GM21360 (cell line): ENCODE data around the gene POLR3K.
A peak's percentile ranks its signal among the peaks of the same experiment; 100 is the strongest.

ENCODE experiments used
- ATAC-seq: cut with Tn5 transposase; IDR thresholded peaks from one replicate; pipeline ENCODE4 v1.9.1; 2021; ENCODE audit warnings: mild to moderate bottlenecking, moderate library complexity; ENCODE audit not compliant: unreplicated experiment

POLR3K gene

DNA sequence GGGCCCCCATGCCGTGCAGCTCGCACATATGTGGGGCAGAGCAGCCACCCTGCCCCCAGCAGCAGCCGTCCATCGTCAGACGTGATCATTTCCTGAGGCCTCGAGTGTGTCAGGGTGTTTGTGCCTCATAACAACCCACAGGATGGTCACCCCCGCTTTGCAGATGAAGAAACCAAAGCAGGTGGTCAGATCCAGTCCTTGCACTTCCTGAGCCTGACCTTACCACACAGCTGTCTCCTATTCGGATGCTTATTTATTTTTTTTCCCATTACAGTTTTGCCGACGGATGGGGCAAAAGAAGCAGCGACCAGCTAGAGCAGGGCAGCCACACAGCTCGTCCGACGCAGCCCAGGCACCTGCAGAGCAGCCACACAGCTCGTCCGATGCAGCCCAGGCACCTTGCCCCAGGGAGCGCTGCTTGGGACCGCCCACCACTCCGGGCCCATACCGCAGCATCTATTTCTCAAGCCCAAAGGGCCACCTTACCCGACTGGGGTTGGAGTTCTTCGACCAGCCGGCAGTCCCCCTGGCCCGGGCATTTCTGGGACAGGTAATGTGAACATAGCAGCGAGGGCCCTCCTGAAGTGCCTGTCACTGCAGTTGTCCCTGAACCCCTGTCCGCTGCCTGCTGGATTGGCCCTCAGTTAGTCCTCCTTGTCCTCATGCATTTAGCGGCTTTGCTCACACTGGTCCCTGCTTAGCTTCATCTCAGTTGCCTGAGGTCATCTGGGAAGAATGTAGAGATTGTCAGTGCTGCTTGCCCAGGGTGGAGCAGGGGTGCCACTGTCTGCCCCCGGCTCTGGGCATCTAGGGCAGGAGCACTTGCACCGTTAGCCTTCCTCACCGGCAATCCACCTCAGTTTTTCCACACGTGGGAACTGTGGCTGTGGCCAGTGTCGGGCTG is 26.0 kb upstream of the POLR3K start:
- no peak for ATAC-seq

DNA sequence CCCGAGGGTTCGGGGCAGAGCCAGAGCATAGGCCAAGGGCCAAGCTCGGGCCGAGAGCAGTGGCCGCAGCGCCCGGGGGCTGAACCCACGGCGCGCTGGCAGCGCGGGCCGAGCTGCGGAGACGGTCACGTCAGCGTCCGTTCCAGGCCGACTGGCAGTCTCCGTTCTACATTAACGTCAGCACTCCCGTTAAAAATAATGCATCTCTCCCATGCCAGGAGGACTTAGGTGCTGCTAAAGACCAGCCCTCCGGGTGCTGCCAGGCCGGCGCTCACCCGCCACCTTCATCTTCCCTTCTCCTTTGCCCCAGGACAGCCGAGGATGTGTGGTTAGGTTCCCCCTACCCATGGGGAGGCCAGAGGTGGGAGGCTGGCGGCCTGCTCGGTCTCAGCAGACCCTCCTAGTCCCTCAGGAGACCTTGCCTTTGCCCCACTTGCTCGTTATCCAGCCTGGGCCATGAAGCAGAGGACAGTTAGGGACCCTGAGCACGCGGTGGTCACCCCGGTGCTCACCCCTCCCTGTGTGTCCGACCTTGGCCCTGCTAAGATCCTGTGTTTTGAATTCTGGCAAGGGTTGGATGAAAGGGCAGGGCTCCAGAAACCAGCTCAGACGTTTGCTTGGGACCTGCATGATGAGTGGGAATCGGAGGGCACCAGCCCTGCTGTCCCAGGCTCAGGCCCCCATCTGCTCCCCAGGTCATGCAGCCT is 25.2 kb upstream of the POLR3K start:
- peak; percentile 4 for ATAC-seq

DNA sequence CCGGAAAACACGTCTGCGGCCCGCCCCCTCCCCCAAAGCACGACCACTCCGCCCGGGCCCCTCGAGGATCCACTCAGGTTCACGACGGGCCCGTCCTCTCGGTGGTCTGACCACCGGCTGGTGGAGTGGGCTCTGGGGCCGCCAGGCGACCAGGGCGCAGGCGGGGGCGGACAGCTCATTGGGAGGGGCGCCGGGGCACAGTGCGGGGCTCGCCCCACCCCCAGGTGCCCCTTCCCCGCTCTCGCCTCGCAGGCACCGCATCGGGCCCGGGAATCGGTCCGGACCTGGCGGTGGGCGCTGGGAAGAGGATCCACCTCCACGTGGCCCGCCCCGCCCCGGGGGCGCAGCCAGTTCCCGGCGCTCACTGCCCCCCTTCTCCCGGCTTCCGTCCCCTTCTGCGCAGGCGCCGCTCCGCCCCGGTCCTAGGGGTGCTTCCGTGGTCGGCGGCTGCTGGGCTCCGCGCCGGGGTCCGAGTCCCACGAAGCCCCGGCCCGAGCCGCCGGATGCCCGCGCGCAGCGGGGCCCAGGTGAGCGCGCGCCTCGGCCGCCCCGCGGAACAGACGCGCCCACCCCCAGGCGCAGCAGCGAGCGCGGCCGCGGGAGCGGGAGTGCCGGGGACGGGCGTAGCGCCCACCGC is 24.5 kb upstream of the POLR3K start, which contains the start of gene MPG:
TSS of gene MPG (plus strand) at position 419 of the 637 bp plus-strand sequence. CDS start at position 504, 85 bp downstream.
- ATAC-seq: peak; percentile 63

DNA sequence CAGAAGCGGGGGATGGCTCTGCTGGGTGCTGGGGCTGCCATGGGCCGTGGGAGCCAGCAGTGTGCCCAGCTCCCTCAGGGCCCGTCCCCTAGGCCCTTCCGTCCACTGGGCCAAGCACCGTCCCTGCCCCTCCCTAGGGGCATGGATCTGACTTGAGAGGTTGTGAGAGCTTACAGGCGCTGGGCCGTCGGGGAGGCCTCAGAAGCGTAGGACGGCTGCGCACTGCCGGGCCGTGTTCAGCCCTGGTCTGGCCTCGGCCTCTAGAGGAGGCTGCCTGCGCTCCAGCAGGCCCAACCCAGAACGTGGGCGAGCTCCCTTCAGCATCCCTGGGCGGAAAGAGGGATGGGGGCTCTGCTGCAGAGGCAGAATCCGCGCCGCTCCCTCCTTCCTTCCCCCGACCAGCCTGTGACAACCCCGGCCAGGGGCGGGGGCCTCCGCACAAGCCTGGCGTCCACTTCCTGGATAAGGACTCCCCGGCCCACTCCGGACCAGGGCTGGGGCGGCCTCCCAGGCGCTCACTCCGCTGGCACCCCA is 23.9 kb upstream of the POLR3K start:
- ATAC-seq: peak; percentile 23

DNA sequence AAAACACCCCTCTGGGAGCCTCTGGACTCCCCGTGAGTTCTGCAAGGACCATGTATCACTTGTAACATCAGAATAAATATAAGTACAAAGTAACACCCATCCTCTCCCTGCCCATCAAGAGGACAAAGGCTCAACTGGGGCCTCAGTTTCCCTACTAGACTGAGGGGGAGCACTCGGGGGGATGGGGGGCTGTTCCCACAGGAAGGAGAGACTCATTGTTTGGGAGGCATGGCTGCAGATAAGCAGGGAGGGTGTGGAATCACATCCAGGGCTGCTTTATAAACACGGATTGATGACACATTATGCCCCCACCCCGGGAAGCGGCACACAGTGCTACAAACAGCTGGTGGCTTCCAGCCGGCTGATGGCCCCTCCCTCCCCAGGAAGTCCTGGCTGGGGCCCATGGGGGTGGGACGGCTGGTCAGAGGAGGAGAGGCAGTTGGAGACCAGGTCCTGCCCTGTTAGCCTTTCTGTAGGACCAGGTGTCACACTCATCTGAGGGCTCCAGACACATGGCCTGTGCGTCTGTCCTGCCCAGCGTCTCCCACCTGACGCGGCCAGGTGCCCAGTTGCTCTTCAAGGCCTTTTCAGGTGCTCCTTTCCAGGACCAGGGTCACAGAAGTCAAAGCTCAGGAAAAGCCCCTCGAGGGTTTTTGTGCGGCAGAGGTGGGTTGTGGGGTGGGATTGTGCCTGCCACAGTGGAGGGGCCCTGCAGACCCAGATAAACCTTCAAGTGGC is 23.3 kb upstream of the POLR3K start:
- no peak for ATAC-seq

DNA sequence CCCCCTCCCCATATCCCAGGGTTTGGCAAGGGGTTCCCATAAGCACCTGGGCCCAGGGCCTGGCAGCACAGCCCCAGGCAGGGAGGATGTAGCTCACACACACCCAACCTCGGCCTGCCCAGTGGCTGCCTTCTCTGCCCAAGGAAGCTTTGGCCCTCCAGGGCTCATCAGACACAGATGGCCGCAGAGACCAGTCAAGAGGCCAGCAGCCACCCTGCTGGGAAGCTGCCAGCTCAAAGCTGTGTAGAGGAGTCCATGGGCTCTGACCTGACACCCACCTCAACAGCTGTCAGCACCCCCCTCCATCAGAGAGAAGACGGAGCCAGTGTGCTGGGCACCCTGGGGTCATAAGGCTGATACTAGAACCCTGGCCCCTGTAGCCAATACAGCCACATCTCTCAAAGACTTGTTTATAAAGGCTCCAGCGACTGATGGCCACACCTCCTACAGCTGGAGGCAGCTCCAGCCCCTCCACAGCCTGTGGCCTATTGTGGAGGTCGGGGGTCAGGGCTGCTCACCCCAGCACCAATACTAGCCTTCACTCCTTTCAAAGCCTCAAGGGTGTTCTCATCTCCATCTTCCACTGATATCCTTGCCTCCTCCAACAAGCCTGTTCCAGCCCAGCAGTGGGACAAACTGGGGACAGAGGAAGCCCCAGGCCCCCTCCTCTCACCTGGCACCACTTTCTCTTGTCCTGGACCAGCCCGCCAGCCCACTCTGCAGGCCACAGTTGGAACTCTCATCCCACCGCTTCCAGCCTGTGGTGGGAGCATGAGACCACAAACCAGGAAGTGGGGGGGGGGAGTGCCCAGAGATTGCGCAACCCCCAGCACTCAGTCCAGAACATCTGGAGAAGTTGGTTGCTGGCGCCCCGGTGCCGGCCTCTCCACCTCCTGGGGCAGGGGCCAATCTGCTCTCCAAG is 22.4 kb upstream of the POLR3K start:
- ATAC-seq: no peak

DNA sequence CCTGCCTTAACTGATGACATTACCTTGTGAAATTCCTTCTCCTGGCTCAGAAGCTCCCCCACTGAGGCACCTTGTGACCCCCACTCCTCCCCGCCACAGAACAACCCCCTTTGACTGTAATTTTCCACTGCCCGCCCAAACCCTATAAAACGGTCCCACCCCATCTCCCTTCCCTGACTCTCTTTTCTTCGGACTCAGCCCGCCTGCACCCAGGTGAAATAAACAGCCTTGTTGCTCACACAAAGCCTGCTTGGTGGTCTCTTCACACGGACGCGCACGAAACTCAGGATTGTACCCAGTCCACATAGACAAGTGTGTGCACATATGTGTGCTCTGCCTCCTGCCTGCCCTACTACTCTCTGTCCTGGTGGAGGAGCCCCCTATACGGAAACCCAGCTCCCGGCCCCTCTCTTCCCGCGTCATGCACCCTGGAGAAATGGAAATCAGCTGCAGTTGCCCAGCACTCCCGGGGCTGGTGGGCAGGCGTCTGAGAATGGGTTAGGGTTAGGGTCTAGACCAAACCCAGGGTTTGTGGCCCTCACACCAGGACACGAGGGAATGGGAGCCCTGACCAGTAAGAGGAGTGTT is 21.4 kb upstream of the POLR3K start:
- no peak for ATAC-seq

DNA sequence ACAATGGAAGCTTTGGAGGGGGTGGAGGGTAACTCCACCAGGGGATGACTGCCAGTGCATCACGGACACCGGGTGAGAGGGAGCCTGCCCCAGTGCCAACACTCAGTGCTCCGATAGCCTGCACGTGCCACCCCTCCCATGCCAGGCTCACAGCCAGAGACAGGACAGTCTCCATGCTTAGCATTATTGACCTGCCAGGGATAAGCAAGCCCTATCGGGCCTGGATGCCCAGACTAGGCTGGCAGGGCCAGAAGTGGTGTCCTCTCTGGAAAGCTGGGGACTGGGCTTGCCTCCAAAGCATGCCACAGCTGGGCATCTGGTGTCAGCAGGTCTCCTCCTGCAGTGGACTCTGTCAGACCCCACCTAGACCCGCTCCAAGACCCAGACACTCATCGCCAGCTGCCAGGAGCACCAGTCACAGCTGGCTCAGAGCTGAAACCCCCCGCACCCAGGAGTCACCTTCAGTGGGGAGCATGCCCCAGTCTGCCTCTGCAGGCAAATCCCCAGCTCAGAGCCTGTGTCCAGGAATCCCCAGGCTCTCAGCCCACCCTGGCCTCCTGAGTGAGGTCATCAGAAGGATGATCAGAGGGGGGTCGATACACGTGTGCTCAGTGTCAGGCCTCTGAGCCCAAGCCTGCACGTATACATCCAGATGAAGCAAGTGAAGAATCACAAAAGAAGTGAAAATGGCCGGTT is 20.8 kb upstream of the POLR3K start:
- no peak for ATAC-seq

DNA sequence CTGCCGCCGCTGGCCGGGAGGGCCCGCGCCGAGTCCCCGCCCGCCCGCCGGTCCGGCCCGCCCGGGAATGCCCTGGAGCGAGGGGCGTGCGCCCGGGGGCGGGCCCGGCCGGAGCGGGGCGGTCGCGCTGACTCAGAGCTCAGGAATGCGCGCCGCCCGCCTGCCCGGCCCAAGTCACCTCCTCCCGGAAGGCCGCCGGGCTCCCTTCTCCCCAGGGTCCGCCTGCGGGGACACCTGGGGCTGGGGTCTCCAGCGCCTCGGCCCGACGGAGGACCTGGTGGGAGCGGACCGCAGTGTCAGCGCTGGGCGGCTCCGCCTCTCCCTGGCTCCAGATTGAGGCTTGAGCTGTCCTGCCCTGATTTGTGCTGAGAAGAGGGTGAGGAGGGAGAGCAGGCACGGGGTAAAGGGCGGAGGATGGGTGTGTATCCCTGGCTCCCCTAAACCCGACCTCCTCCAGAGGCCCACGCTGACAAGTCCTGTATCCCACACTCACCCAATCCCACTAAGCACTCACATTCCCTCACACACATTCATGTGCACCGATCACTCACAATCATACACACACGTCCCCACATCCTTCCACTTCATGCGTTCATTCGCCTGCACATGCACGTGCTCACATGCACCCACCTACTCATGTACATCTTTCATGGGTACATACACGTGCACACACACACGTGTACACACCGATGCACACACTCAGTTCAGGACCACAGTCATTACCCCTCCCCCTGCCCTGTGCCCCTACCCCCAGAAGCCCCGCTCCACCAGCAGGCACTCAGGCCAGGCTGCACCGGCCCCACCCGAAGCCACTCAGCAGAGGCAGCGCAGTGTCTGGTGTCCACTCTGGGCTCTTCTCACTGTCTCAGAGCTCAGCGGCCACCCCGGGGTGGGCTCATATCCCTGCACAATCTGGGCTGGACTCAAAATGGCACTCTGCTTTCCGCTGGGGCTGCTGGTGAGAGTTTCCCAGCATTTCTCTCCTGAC is 19.4 kb upstream of the POLR3K start, which contains the start of gene RHBDF1:
TSS of gene RHBDF1 (minus strand) at position 71 of the 988 bp plus-strand sequence. CDS start 7,616 bp downstream, outside the sequence.
- ATAC-seq: no peak

DNA sequence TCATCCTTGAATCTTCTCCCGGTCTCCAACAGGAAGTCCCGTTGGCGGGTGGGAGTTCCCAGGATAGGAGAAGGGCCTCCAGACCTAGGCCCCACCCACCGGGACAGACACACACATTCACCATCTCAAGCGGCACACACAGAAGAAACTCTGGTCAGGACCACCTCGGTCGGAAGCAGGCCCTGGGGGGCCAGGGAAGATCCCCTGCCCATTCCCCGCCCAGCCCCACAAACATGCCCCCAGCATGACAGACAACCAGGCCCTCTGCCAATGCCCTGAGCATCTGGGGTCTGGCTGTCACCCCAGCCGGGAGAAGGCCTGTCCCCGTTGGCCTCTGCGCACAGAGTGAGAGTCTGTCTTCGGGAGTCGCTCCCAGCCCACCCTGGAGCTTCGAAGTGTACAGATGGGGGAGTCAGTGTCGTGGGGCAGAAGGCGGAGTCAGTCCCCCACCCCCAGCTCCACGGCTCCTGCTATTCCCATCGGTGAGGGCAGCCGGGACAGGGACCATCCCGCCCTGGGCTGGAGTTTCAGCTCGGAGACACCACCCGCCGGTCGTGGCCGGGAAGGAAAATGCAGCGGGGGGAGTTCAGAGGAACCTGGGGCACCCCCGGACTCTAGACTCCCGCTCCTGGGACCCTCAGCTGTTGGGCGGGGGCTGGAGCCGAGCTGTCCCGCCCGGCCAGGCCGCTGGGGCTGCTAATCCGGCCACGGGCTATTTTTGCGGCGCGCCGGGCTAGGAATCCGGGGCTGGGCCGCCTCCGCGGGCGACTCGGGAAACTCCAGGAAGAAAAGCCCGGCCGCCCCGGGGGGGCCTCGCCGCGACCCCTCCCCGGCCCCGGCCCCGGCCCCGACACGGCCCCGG is 18.4 kb upstream of the POLR3K start:
- ATAC-seq: no peak

DNA sequence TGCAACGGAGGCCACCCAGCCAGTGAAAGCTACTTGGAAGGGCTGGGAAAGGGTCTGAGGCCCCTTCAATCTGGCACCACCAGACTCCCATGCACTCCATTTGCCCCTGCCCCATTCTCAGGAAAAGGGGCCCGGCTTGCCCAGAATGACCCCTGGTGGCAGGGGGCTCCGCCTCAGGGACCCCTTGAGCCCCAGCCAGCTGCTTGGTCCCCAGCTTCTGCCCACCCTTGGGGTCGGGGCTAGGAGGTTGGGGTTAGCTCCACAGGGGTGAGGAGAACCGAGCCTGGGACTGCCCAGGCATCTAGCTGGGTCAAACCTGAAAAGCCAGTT is 17.8 kb upstream of the POLR3K start:
- ATAC-seq: no peak

DNA sequence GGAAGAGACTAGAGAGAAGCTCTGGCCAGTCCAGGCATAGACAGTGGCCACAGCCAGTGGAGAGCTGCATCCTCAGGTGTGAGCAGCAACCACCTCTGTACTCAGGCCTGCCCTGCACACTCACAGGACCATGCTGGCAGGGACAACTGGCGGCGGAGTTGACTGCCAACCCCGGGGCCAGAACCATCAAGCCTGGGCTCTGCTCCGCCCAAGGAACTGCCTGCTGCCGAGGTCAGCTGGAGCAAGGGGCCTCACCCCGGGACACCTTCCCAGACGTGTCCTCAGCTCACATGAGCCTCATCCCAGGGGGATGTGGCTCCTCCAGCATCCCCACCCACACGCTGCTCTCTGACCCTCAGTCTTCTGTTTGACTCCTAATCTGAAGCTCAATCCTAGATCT is 15.8 kb upstream of the POLR3K start:
- no peak for ATAC-seq

DNA sequence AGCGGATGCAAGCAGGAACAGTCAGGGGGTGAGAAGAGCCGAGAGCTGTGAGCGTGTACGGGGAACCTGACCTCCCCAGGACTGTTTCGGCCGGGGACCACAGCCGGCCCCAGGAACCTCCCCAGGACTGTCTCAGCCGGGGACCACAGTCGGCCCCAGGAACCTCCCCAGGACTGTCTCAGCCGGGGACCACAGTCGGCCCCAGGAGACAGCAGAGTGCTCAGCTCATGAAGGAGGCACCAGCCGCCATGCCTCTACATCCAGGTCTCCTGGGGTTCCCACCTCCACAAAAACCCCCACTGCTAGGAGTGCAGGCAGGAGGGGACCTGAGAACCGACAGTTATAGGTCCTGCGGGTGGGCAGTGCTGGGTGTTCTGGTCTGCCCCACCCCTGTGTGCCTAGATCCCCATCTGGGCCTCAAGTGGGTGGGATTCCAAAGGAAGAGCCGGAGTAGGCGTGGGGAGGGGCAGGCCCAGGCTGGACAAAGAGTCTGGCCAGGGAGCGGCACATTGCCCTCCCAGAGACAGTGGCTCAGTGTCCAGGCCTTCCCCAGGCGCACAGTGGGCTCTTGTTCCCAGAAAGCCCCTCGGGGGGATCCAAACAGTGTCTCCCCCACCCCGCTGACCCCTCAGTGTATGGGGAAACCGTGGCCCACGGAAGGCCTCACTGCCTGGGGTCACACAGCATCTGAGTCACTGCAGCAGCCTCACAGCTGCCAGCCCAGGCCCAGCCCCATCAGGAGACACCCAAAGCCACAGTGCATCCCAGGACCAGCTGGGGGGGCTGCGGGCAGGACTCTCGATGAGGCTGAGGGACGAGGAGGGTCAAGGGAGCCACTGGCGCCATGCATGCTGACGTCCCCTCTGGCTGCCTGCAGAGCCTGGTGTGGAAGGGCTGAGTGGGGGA is 14.7 kb upstream of the POLR3K start:
- ATAC-seq: no peak

DNA sequence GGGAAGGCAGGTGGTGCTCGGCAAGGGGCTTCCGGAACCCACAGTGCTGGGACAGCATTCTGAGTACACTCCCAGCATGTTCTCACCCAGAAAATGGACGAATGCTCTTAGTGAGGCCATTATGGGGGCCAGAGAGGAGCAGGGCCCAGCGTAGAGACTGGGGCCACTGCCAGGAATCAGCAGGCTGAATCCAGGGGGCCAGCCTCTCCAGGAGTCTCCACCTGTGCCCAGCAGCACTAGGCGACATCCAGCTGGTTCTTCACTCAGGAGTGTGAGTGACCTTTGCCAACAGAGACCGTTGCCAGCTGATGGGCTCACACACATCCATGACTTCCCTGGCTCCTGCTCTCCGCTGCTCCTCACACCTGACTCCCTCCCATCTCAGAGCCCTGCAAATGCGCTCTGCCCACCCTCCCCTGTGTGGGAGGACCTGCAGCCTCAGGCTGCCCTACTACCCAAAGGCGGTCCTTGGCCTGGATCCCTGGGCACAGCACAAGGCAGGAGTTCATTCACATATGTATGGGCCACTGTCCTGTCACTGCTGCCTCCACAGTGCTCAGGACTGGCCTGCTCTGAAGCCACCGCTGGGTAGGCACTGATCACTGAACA is 13.9 kb upstream of the POLR3K start:
- ATAC-seq: no peak
